ENCODE results near the gene DLL1. TPM values are rescaled to one million over a fixed set of nuclear protein-coding genes. Genes with fewer than 3 reads are reported as not detected.
"Not testable (repeated sequence)": the region's sequence is repeated elsewhere in the genome, so short reads cannot be mapped to it uniquely, and the experiment has no call there.

The DLL1 gene
- total RNA-seq = 10 to 100 TPM; 10.8 to 19.6 (median 13.3) TPM
- 10 to 100 TPM; 16.4 to 21.6 TPM for polyA plus RNA-seq

GRCh38 chr6:170290296-170291128 lies at the start of gene DLL1:
Gene DLL1, minus strand, starts transcription at chr6:170291078. Its CDS starts 939 bp downstream, at chr6:170290139.
- Histone ChIP-seq H3K4me3 (peak within 1 kb of the TSS; percentile 44 to 80 (median 76)), H3K4me1 (peaks cover 9 to 29% (median 17%) of the 10 kb centered on the region in 3 donors), H3K27me3 (no peaks in the 10 kb centered on the region), H3K27ac (peak within 1 kb of the TSS; percentile 18 to 56 (median 34)), H3K36me3 (peaks cover 0 to 1% (median 0%) of the 10 kb centered on the region in 3 donors), H3K9me3 (no peaks in the 10 kb centered on the region)
- 0 to 1% methylated on average over 65 to 82 of the region's 83 CpGs for WGBS, 2 donors
- no peak for TF ChIP-seq CTCF (IDR thresholded peaks at IDR 0.05)
- ATAC-seq (peak; percentile 42 to 65 (median 52)), FAIRE-seq (no peak), DNase-seq (peak in 5 of 6 donors; percentile 57 to 87 (median 69))
- intact Hi-C loops (cut with DNase I) = loop anchor here in 1 of 3 donors (10.0 kb wide), 2 partner anchors 326 to 456 kb away; no protein-coding TSS in a partner anchor

GRCh38 chr6:170335199-170335598 lies 44.3 kb upstream of the DLL1 start:
- not testable (repeated sequence) for DNase-seq

GRCh38 chr6:170329321-170329720 lies 38.4 kb upstream of the DLL1 start:
- DNase-seq (no peak), FAIRE-seq (no peak), ATAC-seq (no peak)
- Histone ChIP-seq H3K36me3 (peaks cover 0 to 28% (median 0%) of the 10 kb centered on the region in 3 donors), H3K27me3 (no peaks in the 10 kb centered on the region), H3K4me1 (no peaks in the 10 kb centered on the region), H3K27ac (no peak overlapping the region), H3K4me3 (no peak overlapping the region), H3K9me3 (no peaks in the 10 kb centered on the region)
- WGBS, 2 donors = 83 to 85% methylated on average over 8 of the region's 8 CpGs
- intact Hi-C loops (cut with DNase I) = no loop called here
- TF ChIP-seq CTCF (IDR thresholded peaks at IDR 0.05) = no peak

More at GRCh38 chr6:170335199-170335598, 44.3 kb upstream of the DLL1 start:
- H3K27me3 ChIP-seq; FAIRE-seq; H3K4me1 ChIP-seq; H3K4me3 ChIP-seq; intact Hi-C loops (cut with DNase I); H3K27ac ChIP-seq; ATAC-seq; H3K9me3 ChIP-seq: not testable (repeated sequence)
- 89 to 96% methylated on average over 3 of the region's 3 CpGs for WGBS, 2 donors
- H3K36me3 ChIP-seq = peaks cover 0 to 21% (median 0%) of the 10 kb centered on the region in 3 donors

GRCh38 chr6:170317718-170318117 lies 26.8 kb upstream of the DLL1 start:
- 81 to 85% methylated on average over 5 of the region's 5 CpGs for WGBS, 2 donors
- DNase-seq (no peak), FAIRE-seq (no peak), ATAC-seq (no peak)
- no peak for TF ChIP-seq CTCF (IDR thresholded peaks at IDR 0.05)
- Histone ChIP-seq H3K4me3 (no peak overlapping the region), H3K27me3 (no peaks in the 10 kb centered on the region), H3K9me3 (no peaks in the 10 kb centered on the region), H3K36me3 (peaks cover 0 to 3% (median 0%) of the 10 kb centered on the region in 3 donors), H3K27ac (no peak overlapping the region), H3K4me1 (peaks cover 0 to 12% (median 0%) of the 10 kb centered on the region in 3 donors)
- intact Hi-C loops (cut with DNase I) = no loop called here

GRCh38 chr6:170317076-170317475 lies 26.2 kb upstream of the DLL1 start:
- no peak for DNase-seq
- peak; percentile 28 to 45 (median 34) for ATAC-seq
- FAIRE-seq = no peak
- H3K27me3 ChIP-seq = no peaks in the 10 kb centered on the region
- WGBS, 2 donors = 7 to 14% methylated on average over 1 of the region's 1 CpG
- H3K9me3 ChIP-seq = no peaks in the 10 kb centered on the region
- H3K4me3 ChIP-seq = no peak overlapping the region
- TF ChIP-seq CTCF (IDR thresholded peaks at IDR 0.05) = no peak
- peaks cover 0 to 3% (median 0%) of the 10 kb centered on the region in 3 donors for H3K36me3 ChIP-seq
- H3K4me1 ChIP-seq = peaks cover 0 to 12% (median 0%) of the 10 kb centered on the region in 3 donors
- intact Hi-C loops (cut with DNase I) = no loop called here
- H3K27ac ChIP-seq = no peak overlapping the region
